H9 (cell line): Measurements from ENCODE around the gene IFNGR1. TPM values are rescaled to one million over a fixed set of nuclear protein-coding genes. Genes with fewer than 3 reads are reported as not detected.

ENCODE experiments used
- DNase-seq: peaks from one replicate; pipeline ENCODE4 v3.0.0-alpha.2; 2017
- H2AFZ ChIP-seq: one replicate; pipeline ENCODE4 v1.6.1; 2013; ENCODE audit warnings: mild to moderate bottlenecking, low read length, control low read depth, moderate library complexity
- H2AK5ac ChIP-seq: 2 replicates; pipeline ENCODE4 v1.6.1; 2013; ENCODE audit warnings: low read length, control low read depth, mixed read lengths; ENCODE audit not compliant: insufficient read length
- H2BK120ac ChIP-seq: one replicate; pipeline ENCODE4 v1.6.1; 2013; ENCODE audit warnings: low read depth, mild to moderate bottlenecking, low read length, control low read depth, inconsistent platforms; ENCODE audit not compliant: poor library complexity, severe bottlenecking
- H2BK12ac ChIP-seq: 2 replicates; pipeline ENCODE4 v1.6.1; 2013; ENCODE audit warnings: low read length, control low read depth, mixed read lengths, low read depth; ENCODE audit not compliant: insufficient read length
- H2BK15ac ChIP-seq: 2 replicates; pipeline ENCODE4 v1.6.1; 2013; ENCODE audit warnings: low read depth, low read length, control low read depth
- H2BK20ac ChIP-seq: one replicate; pipeline ENCODE4 v1.6.1; 2013; ENCODE audit warnings: low read depth, mild to moderate bottlenecking, low read length, control low read depth, inconsistent platforms; ENCODE audit not compliant: poor library complexity, severe bottlenecking
- H2BK5ac ChIP-seq: 2 replicates; pipeline ENCODE4 v1.6.1; 2013; ENCODE audit warnings: low read length, control low read depth, mixed read lengths; ENCODE audit not compliant: insufficient read length
- H3K14ac ChIP-seq: 2 replicates; pipeline ENCODE4 v1.6.1; 2013; ENCODE audit warnings: low read length, control low read depth; ENCODE audit not compliant: insufficient read depth
- H3K18ac ChIP-seq: 2 replicates; pipeline ENCODE4 v1.6.1; 2013; ENCODE audit warnings: low read depth, mild to moderate bottlenecking, mixed read lengths, low read length, control low read depth; ENCODE audit not compliant: insufficient read length
- H3K23ac ChIP-seq: 2 replicates; pipeline ENCODE4 v1.6.1; 2013; ENCODE audit warnings: low read length, control low read depth, mixed read lengths, low read depth; ENCODE audit not compliant: insufficient read length
- H3K23me2 ChIP-seq: 2 replicates; pipeline ENCODE4 v1.6.1; 2013; ENCODE audit warnings: low read depth, mild to moderate bottlenecking, mixed read lengths, low read length, control low read depth; ENCODE audit not compliant: insufficient read length, poor library complexity, severe bottlenecking
- H3K27ac ChIP-seq: 2 replicates; pipeline ENCODE4 v1.5.1; 2013; ENCODE audit warnings: low read length, control low read depth, mixed read lengths, low read depth; ENCODE audit not compliant: insufficient read length
- H3K27me3 ChIP-seq: 2 replicates; pipeline ENCODE4 v1.6.1; 2013; ENCODE audit warnings: low read length, control low read depth, inconsistent platforms; ENCODE audit not compliant: insufficient read depth
- H3K4ac ChIP-seq: 2 replicates; pipeline ENCODE4 v1.6.1; 2013; ENCODE audit warnings: low read depth, mild to moderate bottlenecking, control low read depth, inconsistent platforms, low read length, moderate library complexity
- H3K4me1 ChIP-seq: 2 replicates; pipeline ENCODE4 v1.6.1; 2013; ENCODE audit warnings: low read length, control low read depth, inconsistent platforms; ENCODE audit not compliant: insufficient read depth
- H3K4me2 ChIP-seq: 2 replicates; pipeline ENCODE4 v1.6.1; 2013; ENCODE audit warnings: low read length, control low read depth, mixed read lengths; ENCODE audit not compliant: insufficient read length, insufficient read depth
- H3K56ac ChIP-seq: 2 replicates; pipeline ENCODE4 v1.6.1; 2013; ENCODE audit warnings: low read depth, mild to moderate bottlenecking, mixed read lengths, low read length, control low read depth; ENCODE audit not compliant: insufficient read length
- H3K79me1 ChIP-seq: 2 replicates; pipeline ENCODE4 v1.6.1; 2013; ENCODE audit warnings: low read depth, mild to moderate bottlenecking, moderate library complexity, low read length, control low read depth, inconsistent platforms; ENCODE audit not compliant: insufficient read depth, poor library complexity, severe bottlenecking
- H3K79me2 ChIP-seq: 2 replicates; pipeline ENCODE4 v1.6.1; 2013; ENCODE audit warnings: low read length, control low read depth, inconsistent platforms; ENCODE audit not compliant: insufficient read depth
- H3K9ac ChIP-seq: 2 replicates; pipeline ENCODE4 v1.6.1; 2013; ENCODE audit warnings: low read length, control low read depth, mixed read lengths; ENCODE audit not compliant: insufficient read length; ENCODE audit errors: extremely low read depth
- H3K9me3 ChIP-seq: one replicate; pipeline ENCODE4 v1.6.1; 2013; ENCODE audit warnings: low read depth, low read length, inconsistent platforms; ENCODE audit not compliant: control insufficient read depth
- H3T11ph ChIP-seq: one replicate; pipeline ENCODE4 v1.6.1; 2013; ENCODE audit warnings: mild to moderate bottlenecking, low read length, control low read depth, inconsistent platforms
- H4K20me1 ChIP-seq: one replicate; pipeline ENCODE4 v1.6.1; 2013; ENCODE audit not compliant: control insufficient read depth, insufficient read length, insufficient read depth
- H4K5ac ChIP-seq: 2 replicates; pipeline ENCODE4 v1.6.1; 2013; ENCODE audit warnings: low read depth, mild to moderate bottlenecking, mixed read lengths, low read length, control low read depth; ENCODE audit not compliant: insufficient read length
- H4K8ac ChIP-seq: replicated peaks from 2 replicates; pipeline ENCODE4 v1.6.1; 2013; ENCODE audit warnings: low read length, control low read depth, mixed read lengths, low read depth; ENCODE audit not compliant: insufficient read length
- H4K91ac ChIP-seq: 2 replicates; pipeline ENCODE4 v1.6.1; 2013; ENCODE audit warnings: low read depth, mild to moderate bottlenecking, moderate library complexity, mixed read lengths, low read length, control low read depth; ENCODE audit not compliant: insufficient read length
- H3K27ac Mint-ChIP-seq, 3 experiments: 2 replicates in 2 of 3; 3 replicates in 1 of 3; pipeline ENCODE4 v1.8.0; 2020 to 2021; ENCODE audit warnings: mixed read lengths in 3 of 3, mild to moderate bottlenecking in 1 of 3, moderate library complexity in 1 of 3
- H3K27me3 Mint-ChIP-seq: 2 replicates; pipeline ENCODE4 v1.8.0; 2021; ENCODE audit warnings: low read depth, mild to moderate bottlenecking, moderate library complexity, mixed read lengths
- H3K36me3 Mint-ChIP-seq, 3 experiments: 2 replicates in 2 of 3; 3 replicates in 1 of 3; pipeline ENCODE4 v1.8.0; 2020 to 2021; ENCODE audit warnings: low read depth in 3 of 3, mixed read lengths in 3 of 3; ENCODE audit not compliant: insufficient read depth in 1 of 3
- H3K4me1 Mint-ChIP-seq, 2 experiments: 2 replicates each; pipeline ENCODE4 v1.8.0; 2020; ENCODE audit warnings: mixed read lengths in 2 of 2
- H3K4me3 Mint-ChIP-seq, 2 experiments: 2 replicates in 1 of 2; 3 replicates in 1 of 2; pipeline ENCODE4 v1.8.0; 2020 to 2021; ENCODE audit warnings: mild to moderate bottlenecking in 2 of 2, mixed read lengths in 2 of 2, moderate library complexity in 1 of 2
- H3K9me3 Mint-ChIP-seq, 2 experiments: 2 replicates in 1 of 2; 3 replicates in 1 of 2; pipeline ENCODE4 v1.8.0; 2020; ENCODE audit warnings: mild to moderate bottlenecking in 2 of 2, mixed read lengths in 2 of 2, moderate library complexity in 1 of 2
- CTCF ChIP-seq: fragments of 200-600 bp; sonication (generic); conservative IDR thresholded peaks from 3 replicates; pipeline ENCODE4 v1.8.0; 2021; ENCODE audit warnings: antibody characterized with exemption, mild to moderate bottlenecking
- WGBS: extraction: QIAGEN DNeasy Blood & Tissue Kit; methylation state at CpG from one replicate; pipeline ENCODE4 v1.1.7; 2013; ENCODE audit warnings: missing lambda C conversion rate, low lambda C conversion rate, mixed read lengths; ENCODE audit not compliant: insufficient read length; ENCODE audit errors: extremely low coverage; 5-methylcytosine and 5-hydroxymethylcytosine counted together
- total RNA-seq: library from RNA; stranded (reverse); gene quantifications from 2 replicates; pipeline ENCODE4 v1.2.1, GENCODE V29; 2021

The IFNGR1 gene
- total RNA-seq, 1 experiment from 2014 or later: 32.2 TPM

GRCh38 chr6:137148306-137149034 lies 70.7 kb downstream of the IFNGR1 start:
- no peak for TF ChIP-seq CTCF
- Mint-ChIP-seq H3K27me3 (no peaks in the 10 kb centered on the region), H3K4me1 (no peaks in the 10 kb centered on the region), H3K36me3 (peaks cover 0 to 6% (median 0%) of the 10 kb centered on the region in 3 experiments; a peak in 1 of 7 replicates), H3K27ac (no peak overlapping the region), H3K4me3 (no peak overlapping the region), H3K9me3 (peaks cover 7 to 8% of the 10 kb centered on the region in 2 experiments; a peak in 4 of 5 replicates)
- no CpG with 5 or more reads among the region's 2 CpGs for WGBS
- no peak overlapping the region for H3T11ph ChIP-seq
- no peak overlapping the region for H3K14ac ChIP-seq
- H2AK5ac ChIP-seq: no peak overlapping the region
- no peak overlapping the region for H3K23ac ChIP-seq
- no peak overlapping the region for H4K91ac ChIP-seq
- H4K8ac ChIP-seq: no peak overlapping the region
- H3K4me1 ChIP-seq: no peaks in the 10 kb centered on the region
- DNase-seq: no peak
- no peak overlapping the region for H2BK15ac ChIP-seq
- H3K18ac ChIP-seq: no peak overlapping the region
- no peak overlapping the region for H2AFZ ChIP-seq
- no peak overlapping the region for H2BK20ac ChIP-seq
- no peaks in the 10 kb centered on the region for H3K27me3 ChIP-seq
- no peak overlapping the region for H2BK12ac ChIP-seq
- H4K20me1 ChIP-seq: no peaks in the 10 kb centered on the region
- H3K27ac ChIP-seq: no peak overlapping the region
- no peak overlapping the region for H3K4ac ChIP-seq
- no peak overlapping the region for H3K56ac ChIP-seq
- no peaks in the 10 kb centered on the region for H3K79me1 ChIP-seq
- H3K9me3 ChIP-seq: no peaks in the 10 kb centered on the region
- H3K23me2 ChIP-seq: no peaks in the 10 kb centered on the region
- no peak overlapping the region for H2BK120ac ChIP-seq
- no peak overlapping the region for H3K4me2 ChIP-seq
- H2BK5ac ChIP-seq: no peak overlapping the region
- H4K5ac ChIP-seq: no peak overlapping the region
- H3K79me2 ChIP-seq: no peaks in the 10 kb centered on the region
- no peak overlapping the region for H3K9ac ChIP-seq

Other genes with a start within 250 kb of the IFNGR1 start
- gene IL20RA, start 174.4 kb downstream of the IFNGR1 start, total RNA-seq: 0.55 and 0.74 TPM in 2 replicates
- gene IL22RA2, start 45.7 kb downstream of the IFNGR1 start, total RNA-seq: not detected in 2 replicates